ENCODE results near the gene EIF4B.

EIF4B gene

DNA sequence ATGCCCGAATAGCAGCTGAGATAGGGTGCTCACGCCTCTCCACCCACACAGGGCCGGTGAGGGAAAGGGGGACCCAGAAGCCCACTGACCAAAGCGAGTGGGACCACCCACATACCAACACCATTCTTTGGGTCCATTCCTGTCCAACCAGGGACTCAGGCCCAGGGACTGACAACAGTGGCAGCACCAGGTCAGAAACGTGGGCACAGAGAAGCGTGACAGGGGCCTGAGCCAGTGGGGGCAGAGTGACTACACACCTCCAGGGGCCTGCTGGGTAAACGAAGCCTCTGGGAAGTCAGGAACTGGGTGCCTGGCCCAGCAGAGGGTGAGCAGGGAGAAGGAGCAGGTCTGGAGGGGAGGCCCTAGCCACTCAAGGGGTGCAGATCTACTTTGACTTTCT is 59.2 kb downstream of the EIF4B start:
- TF ChIP-seq GATA3 (IDR thresholded peaks at IDR 0.05; ENCODE audit: low read depth, low read length) (no peak), GATA2 (IDR thresholded peaks at IDR 0.05; ENCODE audit: low read depth, low read length) (no peak)

- TF ChIP-seq GATA3 (IDR thresholded peaks at IDR 0.05; ENCODE audit: low read depth, low read length): no peak
- TF ChIP-seq GATA2 (IDR thresholded peaks at IDR 0.05; ENCODE audit: low read depth, low read length): no peak
These were observed 60.0 kb downstream of the EIF4B start for GRCh38 chr12:53065975-53066931.

- TF ChIP-seq GATA3 (IDR thresholded peaks at IDR 0.05; ENCODE audit: low read depth, low read length): no peak
- no peak for TF ChIP-seq GATA2 (IDR thresholded peaks at IDR 0.05; ENCODE audit: low read depth, low read length)
These were observed 61.1 kb downstream of the EIF4B start for GRCh38 chr12:53067074-53067992.

GRCh38 chr12:53067993-53068770 is 61.9 kb downstream of the EIF4B start:
- TF ChIP-seq GATA2 (IDR thresholded peaks at IDR 0.05; ENCODE audit: low read depth, low read length): no peak
- TF ChIP-seq GATA3 (IDR thresholded peaks at IDR 0.05; ENCODE audit: low read depth, low read length): no peak

DNA sequence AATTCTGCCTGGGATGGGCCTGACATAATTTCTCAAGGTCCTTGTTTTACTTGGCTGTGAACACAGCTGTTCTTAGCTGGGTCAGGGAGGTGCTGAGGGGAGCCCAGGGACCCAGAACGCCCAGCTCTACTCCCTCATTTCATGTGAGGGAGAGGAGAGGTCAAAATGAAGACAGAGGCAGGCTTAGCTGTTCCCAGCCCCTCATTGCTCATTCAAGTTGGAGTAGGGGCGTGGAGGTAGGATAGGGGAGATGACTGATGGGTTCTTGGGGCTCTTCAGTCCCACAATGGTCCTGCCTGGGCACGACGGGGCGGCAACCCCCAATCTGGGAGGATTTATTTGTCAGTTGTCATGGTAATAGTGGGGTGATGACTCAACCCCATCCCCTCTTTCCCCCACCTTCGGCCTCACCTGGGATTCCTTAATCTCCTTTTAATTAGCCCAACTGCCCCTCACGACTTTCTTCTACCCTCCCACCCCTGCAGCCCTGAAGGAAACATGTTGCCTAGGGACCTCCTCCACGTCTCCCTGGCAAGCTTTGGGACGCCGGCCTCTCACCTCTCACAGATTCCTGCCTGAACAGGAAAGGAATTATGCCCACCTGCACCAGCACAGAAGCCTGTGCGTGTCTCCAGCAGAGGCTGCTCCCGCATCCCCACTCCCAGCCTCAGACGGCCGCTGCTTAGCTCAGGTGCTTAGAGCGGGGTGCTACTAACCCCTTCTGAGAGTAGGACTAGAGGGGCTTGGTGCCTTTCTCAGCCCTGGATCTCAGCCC is 62.7 kb downstream of the EIF4B start:
- no peak for TF ChIP-seq GATA2 (IDR thresholded peaks at IDR 0.05; ENCODE audit: low read depth, low read length)
- no peak for TF ChIP-seq GATA3 (IDR thresholded peaks at IDR 0.05; ENCODE audit: low read depth, low read length)

DNA sequence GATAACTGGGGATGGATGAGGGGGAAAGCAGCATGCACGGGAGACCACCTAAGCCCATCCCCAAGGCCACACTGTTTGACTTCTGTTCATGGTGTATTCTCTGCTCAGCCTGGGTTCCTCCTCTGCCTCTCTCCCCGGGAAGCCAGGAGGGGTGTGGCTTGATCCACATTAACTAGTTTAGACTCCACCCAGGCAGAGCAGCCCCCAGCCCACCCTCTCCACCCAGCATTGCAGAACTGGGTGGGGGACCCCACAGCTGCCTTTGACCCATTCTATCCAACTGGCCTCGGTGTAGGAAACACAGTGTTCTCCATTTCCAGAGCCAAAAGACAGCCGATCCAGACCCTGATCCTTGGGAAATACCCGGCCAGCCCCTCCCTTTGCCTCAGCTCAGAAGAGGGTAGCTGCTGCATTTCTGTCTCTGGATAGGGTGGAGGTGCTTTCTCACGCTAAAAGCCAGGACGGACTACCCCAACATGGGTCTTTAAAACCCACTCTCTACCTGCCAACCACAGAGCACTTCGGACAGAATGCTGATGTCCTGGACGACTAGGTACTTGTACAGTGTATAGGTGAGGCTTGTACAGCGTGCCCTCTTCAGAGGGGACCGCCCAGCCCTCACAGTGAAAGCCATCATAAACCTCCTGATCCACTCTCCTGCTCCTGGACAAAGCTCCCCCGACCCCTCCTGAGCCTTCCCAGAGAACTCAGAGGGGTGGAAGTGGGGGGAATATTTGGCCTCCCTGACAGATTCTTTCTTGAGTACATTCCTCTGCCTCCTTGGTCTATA is 63.6 kb downstream of the EIF4B start:
- TF ChIP-seq GATA2 (IDR thresholded peaks at IDR 0.05; ENCODE audit: low read depth, low read length) (no peak), GATA3 (IDR thresholded peaks at IDR 0.05; ENCODE audit: low read depth, low read length) (no peak)

- TF ChIP-seq GATA2 (IDR thresholded peaks at IDR 0.05; ENCODE audit: low read depth, low read length) (no peak), GATA3 (IDR thresholded peaks at IDR 0.05; ENCODE audit: low read depth, low read length) (no peak)
These were observed 64.7 kb downstream of the EIF4B start for GRCh38 chr12:53070877-53071492.

DNA sequence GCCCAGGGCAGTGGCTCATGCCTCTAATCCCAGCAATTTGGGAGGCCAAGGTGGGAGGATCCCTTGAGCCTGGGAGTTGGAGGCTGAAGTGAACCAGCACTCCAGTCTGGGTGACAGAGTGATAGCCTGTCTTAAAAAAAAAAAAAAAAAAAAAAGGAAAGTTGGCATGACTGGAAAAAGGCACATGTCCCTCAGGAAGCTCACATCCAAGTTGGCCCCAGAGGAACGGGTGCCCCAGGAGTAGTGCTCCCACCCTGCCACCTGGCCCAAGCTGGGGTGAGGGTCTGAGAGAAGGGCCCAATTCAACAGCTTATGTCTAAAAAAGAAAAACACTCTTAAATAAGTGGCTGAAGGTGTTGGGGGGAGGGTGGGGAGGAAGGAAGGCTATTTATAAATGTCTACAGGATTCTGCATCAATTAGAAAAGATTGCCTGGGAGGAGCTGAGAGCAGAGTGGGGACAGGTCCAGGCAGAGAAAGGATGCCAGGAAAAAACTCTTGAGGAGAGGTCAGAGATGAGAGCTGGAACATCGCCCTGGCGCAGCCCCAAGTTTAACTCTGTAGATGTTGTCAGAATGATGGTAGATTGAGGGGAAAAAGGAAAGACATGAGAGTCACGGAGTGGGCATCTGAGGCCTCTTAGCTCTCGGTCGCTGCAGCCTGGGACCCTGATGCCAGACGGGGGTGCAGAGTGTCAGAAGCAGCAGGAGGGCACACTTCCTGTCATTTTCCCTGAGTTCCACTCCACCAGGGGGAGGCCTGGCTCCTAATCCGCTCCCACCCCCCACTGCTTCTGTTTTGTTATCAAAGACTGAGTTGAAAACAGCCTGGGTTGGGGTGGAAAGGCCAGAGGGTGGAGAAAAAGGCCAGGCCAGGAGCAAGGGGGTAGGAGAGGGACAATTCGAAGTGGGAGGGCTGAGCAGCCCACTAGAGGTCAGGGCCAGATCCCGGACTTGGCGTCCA is 65.6 kb downstream of the EIF4B start:
- no peak for TF ChIP-seq GATA3 (IDR thresholded peaks at IDR 0.05; ENCODE audit: low read depth, low read length)

- TF ChIP-seq GATA3 (IDR thresholded peaks at IDR 0.05; ENCODE audit: low read depth, low read length): no peak
- no peak for TF ChIP-seq GATA2 (IDR thresholded peaks at IDR 0.05; ENCODE audit: low read depth, low read length)
These were observed 67.6 kb downstream of the EIF4B start for GRCh38 chr12:53073881-53074280.

DNA sequence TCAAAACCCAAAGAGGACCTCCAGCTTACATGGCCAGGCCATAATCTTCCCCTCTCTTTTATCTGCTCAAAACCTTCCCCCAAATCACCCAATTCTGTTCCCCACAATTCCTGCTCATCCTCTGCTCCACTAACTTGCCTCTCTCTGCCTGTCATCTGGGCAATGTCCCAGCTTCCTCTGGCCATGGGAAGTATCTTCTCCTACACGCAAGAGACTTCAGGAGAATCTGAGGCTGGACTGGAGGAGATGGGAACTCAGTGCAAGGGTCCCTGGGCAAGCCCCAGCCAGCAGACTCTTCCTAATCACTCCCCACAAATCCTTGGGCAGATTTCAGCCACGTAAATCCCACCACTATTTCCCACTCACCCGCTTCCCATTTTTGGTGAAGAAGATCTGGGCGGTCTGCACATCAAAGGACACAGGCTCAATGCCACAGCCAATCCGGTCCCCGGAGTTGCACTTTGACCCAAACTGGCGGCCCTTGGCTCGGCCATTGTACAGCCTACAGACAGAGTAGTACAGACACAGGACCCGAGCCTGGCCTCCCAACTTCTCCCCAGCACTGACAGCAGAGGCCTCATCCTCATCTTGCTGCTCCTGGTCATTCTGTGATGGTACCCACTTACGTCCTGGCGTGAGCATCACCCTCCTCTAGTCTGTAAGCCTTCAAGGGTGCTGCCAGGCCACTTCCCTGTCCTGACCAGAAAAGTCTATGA is 68.2 kb downstream of the EIF4B start:
- TF ChIP-seq GATA3 (IDR thresholded peaks at IDR 0.05; ENCODE audit: low read depth, low read length) (no peak), GATA2 (IDR thresholded peaks at IDR 0.05; ENCODE audit: low read depth, low read length) (no peak)
